ENCODE results near the gene MOV10.

Gene MOV10

GRCh38 chr1:112673592-112674439 is 643 bp upstream of the MOV10 start:
- FAIRE-seq (no peak), DNase-seq (ENCODE audit: low spot score) (peak; percentile 42)

GRCh38 chr1:112674986-112675727 is 698 bp downstream of the MOV10 start:
- FAIRE-seq (no peak), DNase-seq (ENCODE audit: low spot score) (peak; percentile 78)

GRCh38 chr1:112675728-112676381 is 1.4 kb downstream of the MOV10 start:
- DNase-seq (ENCODE audit: low spot score) (no peak), FAIRE-seq (no peak)

- FAIRE-seq: no peak
- DNase-seq (ENCODE audit: low spot score): no peak
Observed at GRCh38 chr1:112676543-112676942, 2.1 kb downstream of the MOV10 start.

- no peak for FAIRE-seq
Observed at GRCh38 chr1:112677501-112677900, 3.0 kb downstream of the MOV10 start.

GRCh38 chr1:112678605-112679004 is 4.1 kb downstream of the MOV10 start:
- FAIRE-seq (no peak), DNase-seq (ENCODE audit: low spot score) (no peak)

More at GRCh38 chr1:112677501-112677900, 3.0 kb downstream of the MOV10 start:
- DNase-seq (ENCODE audit: low spot score): no peak

- no peak for DNase-seq (ENCODE audit: low spot score)
- FAIRE-seq: no peak
Observed at GRCh38 chr1:112685913-112686312, 11.5 kb downstream of the MOV10 start.

GRCh38 chr1:112686417-112686816 is 12.0 kb downstream of the MOV10 start:
- FAIRE-seq (no peak), DNase-seq (ENCODE audit: low spot score) (no peak)

- FAIRE-seq: no peak
- DNase-seq (ENCODE audit: low spot score): no peak
Observed at GRCh38 chr1:112686835-112687234, 12.4 kb downstream of the MOV10 start.

- FAIRE-seq (no peak), DNase-seq (ENCODE audit: low spot score) (no peak)
Observed at GRCh38 chr1:112687361-112687760, 12.9 kb downstream of the MOV10 start.

- no peak for DNase-seq (ENCODE audit: low spot score)
- no peak for FAIRE-seq
Observed at GRCh38 chr1:112687785-112688496, 13.5 kb downstream of the MOV10 start.

GRCh38 chr1:112688781-112689193 is 14.3 kb downstream of the MOV10 start:
- FAIRE-seq: no peak

GRCh38 chr1:112689196-112689841 is 14.9 kb downstream of the MOV10 start:
- no peak for FAIRE-seq
- DNase-seq (ENCODE audit: low spot score): no peak

More at GRCh38 chr1:112688781-112689193, 14.3 kb downstream of the MOV10 start:
- DNase-seq (ENCODE audit: low spot score): no peak

- no peak for FAIRE-seq
- DNase-seq (ENCODE audit: low spot score): no peak
Observed at GRCh38 chr1:112689842-112690237, 15.4 kb downstream of the MOV10 start.

GRCh38 chr1:112692681-112693080 is 18.2 kb downstream of the MOV10 start:
- no peak for FAIRE-seq

GRCh38 chr1:112693821-112694220 is 19.4 kb downstream of the MOV10 start:
- DNase-seq (ENCODE audit: low spot score): no peak

More at GRCh38 chr1:112692681-112693080, 18.2 kb downstream of the MOV10 start:
- no peak for DNase-seq (ENCODE audit: low spot score)

GRCh38 chr1:112694363-112694929 is 20.0 kb downstream of the MOV10 start:
- DNase-seq (ENCODE audit: low spot score) (no peak), FAIRE-seq (no peak)

More at GRCh38 chr1:112693821-112694220, 19.4 kb downstream of the MOV10 start:
- no peak for FAIRE-seq

- FAIRE-seq (no peak), DNase-seq (ENCODE audit: low spot score) (no peak)
Observed at GRCh38 chr1:112695276-112695675, 20.8 kb downstream of the MOV10 start.

GRCh38 chr1:112696578-112697314 is 22.3 kb downstream of the MOV10 start:
- DNase-seq (ENCODE audit: low spot score) (no peak), FAIRE-seq (no peak)

GRCh38 chr1:112697781-112698201 is 23.3 kb downstream of the MOV10 start:
- DNase-seq (ENCODE audit: low spot score) (no peak), FAIRE-seq (no peak)

All from urothelium cell line (cell line).